Activated CD4-positive, alpha-beta T cell treated with anti-CD3 and anti-CD28 coated beads, Interleukin-2, Interleukin-4, amounts not matched to agents 100 ng/mL and 50 ng/mL, durations not matched to agents 16 hours and 8 hours (primary cell): Measurements from ENCODE around the gene ALOX12B.
A peak's percentile ranks its signal among the peaks of the same experiment; 100 is the strongest.

Experiments
- DNase-seq: peaks from one replicate; pipeline ENCODE4 v3.0.0-alpha.2; 2020; ENCODE audit warnings: low spot score

The ALOX12B gene

DNA sequence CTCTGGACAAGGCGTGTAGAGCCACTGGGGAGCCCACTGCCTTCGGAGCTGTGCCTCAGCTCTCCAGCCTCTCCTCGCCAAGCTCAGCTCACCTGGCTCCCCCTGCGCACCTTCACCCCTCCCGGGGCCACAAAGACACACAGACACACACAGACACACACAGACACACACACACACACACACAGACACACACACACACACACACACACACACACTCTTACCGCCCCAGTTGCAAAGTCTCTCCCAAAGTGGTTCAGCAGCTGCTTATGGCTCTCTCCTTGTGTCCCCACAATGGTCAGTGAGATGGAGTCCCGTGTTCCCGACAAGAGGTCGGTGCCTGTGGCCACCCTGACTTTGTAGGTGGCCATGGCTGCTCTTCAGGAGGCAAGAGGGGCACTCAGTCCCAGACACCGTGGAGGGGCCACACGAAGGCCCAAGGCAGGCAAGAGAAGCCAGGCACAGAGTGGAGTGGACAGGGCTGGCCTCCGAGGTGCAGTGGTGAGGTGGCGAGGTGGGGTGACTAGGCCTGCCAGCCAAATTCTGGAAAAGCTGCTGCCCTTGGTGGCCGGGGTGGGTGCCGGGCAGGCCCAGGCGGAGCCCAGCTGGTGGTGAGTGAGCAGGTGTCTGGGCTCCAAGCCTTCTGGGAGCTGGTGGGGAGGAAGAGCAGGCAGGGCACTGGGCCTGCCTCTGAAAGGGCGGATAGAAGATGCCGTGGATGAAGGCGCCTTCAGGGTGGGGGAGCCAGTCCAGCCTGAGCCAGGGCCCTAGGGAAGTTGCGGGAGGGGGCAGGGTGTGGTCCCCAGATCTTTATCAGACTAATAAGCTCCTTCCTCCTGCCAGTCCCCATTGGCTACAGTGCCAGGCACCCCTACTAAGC is at the start of gene ALOX12B:
Gene ALOX12B, minus strand, starts transcription at position 642 of the 877 bp plus-strand sequence. Its CDS starts 274 bp downstream, at position 368.
- no peak for DNase-seq

DNA sequence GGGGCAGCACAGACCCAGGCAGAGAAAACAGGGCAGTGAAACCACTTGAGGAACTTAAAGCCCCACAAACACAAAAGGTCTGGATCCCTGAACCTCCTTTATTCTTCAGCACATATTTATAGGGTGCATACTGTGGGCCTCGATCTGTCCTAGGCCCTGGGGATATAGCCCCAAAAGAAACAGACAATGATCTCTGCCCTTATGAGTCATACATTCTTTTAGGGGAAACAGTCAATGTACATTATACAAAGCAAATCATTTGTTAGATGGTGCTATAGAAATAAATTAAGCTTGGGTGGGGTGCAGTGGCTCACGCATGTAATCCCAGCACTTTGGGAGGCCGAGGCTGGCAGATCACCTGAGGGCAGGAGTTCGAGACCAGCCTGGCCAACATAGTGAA is 46.4 kb upstream of the ALOX12B start:
- no peak for DNase-seq

DNA sequence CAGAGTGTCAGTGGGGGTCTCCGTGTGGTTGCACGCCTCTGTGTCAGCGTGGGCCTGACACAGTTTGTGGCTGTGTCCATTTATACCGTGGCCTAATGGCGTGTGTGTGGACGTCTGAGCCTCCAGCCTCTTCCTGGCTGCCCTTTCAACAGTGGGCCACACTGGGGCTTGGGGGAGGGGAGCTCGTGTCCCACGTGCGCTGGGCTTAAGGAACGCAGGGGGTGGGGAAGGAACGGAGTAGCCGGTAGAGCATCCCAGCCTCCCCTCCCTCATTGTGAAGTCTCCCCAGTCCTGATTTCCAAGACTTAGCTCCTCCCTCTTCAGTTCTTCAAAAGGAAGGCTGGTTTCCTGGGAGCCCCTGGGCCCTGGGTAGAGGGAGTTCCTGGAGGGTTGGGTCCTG is 45.9 kb upstream of the ALOX12B start:
- DNase-seq: no peak

DNA sequence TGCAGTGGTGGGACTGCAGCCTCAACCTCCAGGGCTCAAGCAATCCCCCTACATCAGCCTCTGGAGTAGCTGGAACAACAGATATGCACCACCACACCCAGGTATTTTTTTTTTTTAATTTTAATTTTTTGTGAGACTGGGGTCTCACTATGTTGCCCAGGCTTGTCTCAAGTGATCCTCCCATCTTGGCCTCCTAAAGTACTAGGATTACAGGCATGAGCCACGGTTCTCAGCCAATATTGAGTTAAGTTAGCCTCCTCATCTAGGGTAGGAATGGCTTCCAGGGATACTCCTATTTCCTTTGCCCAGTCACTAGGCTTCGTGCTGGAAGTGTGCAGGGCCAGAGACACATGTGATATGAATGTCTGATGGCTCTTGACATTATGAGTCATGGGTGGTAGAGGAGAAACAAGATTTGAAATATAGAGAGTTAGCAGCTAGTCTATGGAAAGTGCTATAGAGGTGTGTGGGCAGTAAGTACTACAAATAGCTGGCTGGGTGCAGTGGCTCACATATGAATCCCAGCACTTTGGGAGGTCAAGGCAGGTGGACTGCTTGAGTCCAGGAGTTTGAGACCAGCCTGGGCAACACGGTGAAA is 44.4 kb upstream of the ALOX12B start:
- DNase-seq: no peak

DNA sequence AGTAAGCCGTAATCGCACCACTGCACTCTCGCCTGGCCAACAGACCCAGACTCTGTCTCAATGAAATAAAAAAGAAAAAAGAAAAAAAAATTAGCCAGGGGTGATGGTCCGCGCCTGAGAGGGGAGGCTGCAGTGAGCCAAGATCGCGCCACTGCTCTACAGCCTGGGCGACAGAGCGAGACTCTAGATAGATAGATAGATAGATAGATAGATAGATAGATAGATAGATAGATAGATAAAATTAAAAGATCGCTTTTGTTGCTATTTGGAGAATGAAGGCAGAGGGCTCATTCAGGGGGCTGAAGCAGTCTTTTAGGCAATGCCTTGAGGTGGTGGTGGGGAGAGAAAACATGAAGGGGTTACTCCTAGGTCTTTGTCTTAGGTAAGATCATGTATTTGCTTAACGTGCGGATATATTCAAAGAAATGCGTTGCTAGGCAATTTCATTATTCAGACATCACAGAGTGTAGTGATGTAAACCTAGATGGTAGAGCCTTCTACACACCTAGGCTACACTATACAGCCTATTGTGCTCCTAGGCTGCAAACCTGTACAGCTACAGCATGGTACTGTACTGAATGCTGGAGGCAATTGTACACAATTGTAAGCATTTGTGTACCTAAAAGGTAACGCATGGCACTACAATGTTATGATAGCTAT is 40.7 kb upstream of the ALOX12B start:
- DNase-seq: no peak

DNA sequence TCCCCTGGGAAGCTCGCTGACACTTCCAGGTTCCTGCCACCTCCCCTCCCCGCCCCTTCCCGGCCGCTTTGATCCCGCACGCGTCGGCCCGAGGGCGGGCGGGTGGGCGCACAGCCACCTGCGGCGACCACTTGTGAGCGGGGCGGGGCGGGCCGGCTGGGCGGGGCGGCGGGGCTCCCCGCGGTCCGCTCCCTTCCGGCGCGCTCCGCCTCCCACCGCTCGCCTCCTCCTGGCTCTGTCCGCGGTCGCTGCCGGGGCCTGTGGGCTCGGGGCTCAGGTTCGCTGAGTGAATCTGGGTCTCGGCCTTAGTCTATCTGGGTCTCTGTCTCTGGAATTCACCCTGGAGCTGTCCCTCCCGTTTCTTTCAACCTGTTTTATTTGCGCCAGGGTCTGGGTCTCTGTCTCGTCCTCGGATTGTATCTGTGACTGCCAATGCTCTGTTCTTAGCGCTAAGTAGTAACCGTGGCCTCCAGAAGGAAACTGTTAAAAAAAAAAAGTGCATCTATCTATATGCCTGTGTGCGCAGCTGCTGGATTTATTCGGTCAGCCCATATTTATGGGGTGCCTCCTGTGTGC is 39.1 kb upstream of the ALOX12B start:
- no peak for DNase-seq

DNA sequence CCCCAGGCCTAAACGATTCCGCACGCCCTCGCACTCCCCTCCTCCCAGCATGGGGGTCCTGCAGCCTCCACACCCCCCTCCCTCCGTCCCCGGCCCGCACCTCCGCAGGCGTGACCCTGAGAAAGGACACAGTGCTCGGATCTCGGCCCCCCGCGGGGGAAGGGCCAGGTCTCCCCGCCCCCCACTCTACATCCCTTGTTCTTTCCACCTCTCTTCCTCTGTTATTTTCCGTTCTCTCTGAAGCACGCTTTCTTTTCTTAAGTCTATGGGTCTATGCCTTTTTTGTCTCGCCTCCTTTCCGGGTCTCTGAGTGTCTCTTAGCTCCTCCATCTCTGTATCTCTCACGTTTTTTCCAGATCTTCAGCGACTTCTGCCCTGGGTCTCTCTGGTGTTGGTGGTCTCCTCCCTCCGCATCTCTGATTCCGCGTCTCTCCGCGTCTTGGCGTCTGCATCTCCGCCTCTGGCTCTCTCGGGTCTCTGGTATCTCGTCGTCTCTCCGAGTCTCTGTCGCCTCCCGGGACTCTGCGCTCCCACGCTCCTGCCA is 38.5 kb upstream of the ALOX12B start:
- no peak for DNase-seq

DNA sequence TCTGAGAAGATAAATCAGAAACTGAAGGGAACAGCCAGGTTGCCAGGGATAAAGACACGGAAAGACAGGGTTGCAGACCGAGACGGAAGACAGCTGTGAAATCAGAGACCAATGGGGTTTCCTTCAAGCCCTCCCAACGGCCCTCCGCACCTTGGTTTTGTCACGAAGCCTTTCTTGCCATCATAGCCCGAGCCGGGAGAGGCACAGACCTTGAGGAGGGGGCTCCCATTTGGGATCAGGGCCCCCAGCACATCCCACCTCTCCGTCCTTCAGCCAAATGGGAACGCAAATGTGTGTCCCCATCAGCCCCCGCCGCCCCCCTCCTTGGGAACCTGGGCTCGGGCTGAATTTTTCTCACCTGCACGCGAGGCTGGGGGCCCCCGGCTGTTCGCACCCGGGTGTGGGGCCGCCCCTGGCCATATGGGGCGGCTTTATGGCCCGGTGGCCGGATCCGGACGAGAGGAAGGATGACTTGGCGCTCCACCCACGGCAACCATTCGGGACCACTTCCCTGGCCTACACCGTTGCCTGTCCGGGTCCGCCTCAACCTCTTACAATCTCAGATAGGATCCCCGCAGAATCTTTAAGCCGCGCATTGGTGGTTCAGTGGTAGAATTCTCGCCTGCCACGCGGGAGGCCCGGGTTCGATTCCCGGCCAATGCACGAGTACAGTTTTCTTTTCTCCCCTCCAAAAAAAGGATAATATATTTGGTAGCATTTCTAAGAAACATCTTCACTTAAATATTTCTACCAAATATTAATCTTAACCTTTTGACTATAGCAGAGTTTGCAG is 37.8 kb upstream of the ALOX12B start:
- DNase-seq: peak; percentile 91

DNA sequence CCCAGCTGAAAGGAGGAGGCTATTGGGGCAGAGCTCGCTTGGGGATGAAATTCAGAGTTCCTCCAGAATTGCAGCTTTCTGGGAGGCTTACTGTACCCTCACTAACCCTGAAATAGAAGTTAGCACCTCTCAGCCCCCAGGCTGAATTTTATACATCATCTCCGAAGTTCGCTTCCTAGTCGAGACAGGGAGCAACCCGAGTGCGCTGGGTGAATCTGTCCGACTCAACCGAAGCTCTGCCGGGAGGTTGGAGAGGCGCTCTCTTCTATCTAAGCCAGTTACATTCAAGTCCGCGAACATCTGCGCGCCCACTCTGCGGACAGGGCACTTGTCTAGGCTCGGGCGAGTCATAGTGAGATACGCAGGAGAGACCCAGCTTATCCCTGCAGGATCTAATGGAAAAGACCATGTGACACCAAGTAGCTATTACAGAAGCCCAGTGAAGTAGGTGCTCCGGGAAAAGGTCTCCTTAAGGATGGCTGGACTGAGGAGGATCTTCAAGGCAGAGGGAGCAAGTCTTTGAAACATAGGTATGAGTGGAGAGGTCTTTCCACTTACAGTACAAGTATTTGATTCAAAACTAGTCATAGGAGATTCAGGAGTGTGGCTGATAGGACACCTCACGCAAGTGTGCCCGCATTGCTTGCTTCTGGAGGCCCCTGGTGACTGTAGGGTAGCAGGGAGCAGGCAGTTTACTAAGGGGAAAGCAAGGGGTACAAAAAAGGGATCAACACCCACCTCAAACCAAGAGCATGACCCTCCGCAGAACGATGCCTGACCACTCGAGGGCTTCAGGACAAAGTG is 37.0 kb upstream of the ALOX12B start:
- DNase-seq: no peak

DNA sequence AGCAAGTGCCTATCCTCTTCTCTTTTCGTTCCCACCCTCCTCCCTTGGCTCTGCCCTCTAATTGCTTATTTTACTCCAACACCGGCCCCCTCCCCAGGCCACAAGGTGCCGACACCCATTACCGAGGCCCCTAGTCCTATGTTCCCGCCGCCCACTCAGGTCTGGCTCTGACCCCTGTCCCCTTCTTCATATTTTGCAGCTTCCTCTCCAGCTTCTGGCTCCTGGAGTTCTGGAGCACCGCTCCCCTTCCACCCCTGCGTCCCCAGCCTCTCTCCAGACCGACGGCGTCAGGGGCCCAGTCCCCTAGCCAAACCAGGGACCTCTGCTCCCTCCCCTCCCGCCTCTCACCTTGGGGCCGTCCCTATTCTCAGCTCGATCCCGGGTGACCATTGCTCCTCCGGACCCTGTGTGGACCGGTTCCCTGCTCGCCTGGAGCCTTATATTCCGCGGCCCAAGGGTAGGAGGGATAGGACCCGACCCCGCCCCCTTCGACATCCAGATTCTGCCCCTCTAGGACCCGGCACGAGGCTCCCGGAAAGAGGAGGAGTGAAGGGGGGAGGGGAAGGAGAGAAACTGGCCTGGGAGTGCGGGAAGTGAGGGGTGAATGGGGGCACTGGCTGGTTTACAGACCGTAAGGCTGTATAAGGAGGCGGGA is 36.3 kb upstream of the ALOX12B start, which contains the start of gene HES7:
Gene HES7, minus strand, starts transcription at position 412 of the 655 bp plus-strand sequence. Its CDS starts 22 bp downstream, at position 390.
- DNase-seq: no peak

DNA sequence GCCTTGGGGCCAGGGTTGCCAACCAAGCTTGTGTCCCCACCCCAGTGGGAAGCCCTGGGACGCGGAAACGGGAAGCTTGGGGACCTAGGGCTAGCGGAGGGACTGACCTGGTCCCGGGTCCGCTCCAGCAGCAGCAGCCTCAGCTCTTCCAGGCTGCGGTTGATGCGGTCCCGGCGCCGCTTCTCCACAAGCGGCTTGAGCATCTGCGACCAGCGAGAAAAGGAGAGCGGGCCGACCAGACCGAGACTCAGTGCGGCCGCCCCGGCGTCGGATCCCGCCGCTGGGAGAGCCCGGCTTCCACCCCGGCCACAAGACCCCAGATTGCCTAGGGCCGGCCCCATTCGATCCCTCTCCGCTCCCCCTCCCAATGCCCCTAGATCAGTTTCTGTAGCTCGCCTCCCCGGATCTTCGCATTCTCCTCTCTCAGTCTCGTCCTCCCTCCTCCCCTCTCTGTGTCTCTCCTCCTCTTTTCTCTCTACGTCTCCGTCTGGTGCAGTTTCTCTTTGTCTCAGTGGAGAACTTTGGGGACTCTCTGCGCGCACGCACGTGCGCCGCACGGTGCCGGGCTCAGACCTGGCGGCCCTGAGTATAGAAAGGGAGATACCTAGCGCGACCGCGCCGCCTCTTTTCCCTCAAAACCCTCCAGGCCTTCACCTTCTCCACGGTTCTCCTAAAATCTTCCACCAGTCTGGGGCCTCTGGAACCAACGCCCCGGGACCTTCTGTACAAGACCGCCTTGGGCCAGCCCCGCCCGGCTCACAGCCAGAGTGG is 35.6 kb upstream of the ALOX12B start:
- peak; percentile 68 for DNase-seq

DNA sequence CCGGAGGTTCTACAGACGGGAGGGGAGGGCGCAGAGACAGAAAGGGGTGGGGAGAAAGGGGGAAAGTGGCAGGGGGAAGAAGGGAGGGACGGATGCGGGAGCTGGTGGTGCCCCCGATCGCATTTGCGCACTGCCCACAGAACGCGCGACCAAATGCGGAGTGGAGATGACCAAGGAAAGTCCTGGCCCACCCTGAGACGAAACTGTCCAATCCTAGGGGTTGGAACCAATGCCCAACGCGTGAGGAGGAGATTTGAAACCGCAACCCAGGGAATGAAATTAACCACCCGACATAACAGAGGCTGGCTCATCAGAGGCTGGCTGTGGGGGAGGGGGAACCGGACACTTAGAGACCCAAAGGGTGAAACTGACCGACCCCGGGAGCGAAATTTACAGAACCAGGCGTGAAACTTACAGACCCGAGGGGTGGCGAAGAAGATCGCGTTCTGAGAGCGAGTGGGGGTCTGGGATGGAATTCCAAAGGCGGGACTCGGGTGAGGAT is 35.0 kb upstream of the ALOX12B start:
- no peak for DNase-seq

DNA sequence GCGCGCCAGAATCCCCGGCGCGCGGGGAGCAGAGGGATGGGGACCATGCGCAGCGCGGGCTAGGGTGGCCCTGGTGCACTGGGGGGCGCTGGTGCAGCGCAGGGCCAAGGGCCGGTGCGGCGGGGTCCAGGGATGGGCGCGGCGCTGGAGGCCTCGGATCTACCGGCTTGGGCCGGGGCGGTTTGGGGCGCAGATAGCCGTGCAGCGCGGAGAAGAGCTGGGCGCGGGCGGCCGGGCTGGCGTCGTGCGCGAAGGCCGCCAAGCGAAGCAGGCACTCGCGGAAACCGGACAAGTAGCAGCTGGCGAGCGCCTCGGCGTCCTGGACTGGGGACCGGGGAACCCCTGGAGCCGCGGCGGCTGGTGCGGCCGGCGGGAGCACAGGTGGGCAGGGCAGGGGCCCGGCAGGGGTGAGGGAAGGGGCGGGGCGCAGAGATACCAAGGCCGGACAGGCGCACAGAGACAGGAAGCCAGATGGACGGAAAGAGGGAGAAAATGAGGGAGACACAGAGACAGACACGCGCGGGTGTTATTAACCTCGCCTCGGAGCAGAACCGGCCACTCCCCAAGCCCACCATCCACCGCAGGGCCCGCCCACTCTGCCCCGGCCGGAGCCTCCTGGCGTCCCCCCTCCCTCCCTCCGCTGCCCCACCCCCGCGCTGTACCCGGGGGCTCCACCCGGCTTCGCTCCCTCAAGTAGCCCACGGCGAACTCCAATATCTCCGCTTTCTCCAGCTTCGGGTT is 34.3 kb upstream of the ALOX12B start:
- DNase-seq: peak; percentile 55

DNA sequence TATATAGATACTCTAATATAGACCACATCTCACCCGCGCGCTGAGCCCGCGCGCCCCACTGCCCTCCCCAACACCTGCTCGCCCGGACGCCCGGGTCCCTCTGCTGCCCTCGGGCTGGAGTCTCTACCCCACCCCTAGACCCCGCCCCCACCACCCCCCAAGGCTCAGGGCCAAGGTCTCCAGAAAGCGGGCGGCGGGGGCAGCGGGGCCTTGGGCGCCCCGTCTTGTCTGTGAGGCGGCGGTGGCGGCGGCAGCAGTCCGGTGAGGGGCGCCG is 33.8 kb upstream of the ALOX12B start:
- no peak for DNase-seq

DNA sequence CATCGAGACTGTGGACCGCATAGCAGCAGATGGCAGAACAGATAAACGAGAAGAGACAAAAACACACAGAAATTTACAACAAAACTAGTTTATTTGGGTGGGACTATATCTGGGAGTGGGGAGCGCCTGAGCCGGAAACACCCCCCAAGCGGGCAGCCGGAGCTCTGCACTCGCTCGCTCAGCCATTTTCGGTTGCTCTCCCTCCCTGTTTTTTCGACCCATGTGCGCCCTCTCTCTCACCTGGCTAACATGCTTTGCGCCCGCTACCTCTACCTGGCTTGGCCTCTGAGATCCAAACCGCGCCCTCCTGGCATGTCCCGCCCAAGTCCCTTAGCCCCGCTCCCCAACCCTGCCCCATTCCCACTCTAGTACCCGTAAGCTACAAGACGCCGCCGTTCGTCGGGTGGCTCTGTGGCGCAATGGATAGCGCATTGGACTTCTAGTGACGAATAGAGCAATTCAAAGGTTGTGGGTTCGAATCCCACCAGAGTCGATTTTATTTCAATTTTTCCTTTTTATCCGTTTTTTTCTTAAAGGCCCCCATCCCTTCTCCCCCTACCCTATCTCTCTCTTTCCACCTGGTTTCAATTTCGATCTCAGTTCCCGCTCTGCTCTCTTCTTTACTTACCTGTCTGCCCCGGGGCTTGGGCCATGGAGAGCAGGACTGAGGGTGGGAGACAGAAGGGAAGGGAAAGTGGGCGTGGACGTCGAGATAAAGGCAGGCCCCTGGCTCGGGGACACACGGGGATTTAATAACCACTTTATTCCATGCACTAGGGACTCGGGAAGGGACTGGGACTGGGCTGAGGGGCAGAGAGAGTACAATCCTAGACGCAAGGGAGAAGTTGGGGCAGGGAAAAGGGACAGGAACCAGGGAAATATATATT is 33.2 kb upstream of the ALOX12B start:
- DNase-seq: peak; percentile 88

DNA sequence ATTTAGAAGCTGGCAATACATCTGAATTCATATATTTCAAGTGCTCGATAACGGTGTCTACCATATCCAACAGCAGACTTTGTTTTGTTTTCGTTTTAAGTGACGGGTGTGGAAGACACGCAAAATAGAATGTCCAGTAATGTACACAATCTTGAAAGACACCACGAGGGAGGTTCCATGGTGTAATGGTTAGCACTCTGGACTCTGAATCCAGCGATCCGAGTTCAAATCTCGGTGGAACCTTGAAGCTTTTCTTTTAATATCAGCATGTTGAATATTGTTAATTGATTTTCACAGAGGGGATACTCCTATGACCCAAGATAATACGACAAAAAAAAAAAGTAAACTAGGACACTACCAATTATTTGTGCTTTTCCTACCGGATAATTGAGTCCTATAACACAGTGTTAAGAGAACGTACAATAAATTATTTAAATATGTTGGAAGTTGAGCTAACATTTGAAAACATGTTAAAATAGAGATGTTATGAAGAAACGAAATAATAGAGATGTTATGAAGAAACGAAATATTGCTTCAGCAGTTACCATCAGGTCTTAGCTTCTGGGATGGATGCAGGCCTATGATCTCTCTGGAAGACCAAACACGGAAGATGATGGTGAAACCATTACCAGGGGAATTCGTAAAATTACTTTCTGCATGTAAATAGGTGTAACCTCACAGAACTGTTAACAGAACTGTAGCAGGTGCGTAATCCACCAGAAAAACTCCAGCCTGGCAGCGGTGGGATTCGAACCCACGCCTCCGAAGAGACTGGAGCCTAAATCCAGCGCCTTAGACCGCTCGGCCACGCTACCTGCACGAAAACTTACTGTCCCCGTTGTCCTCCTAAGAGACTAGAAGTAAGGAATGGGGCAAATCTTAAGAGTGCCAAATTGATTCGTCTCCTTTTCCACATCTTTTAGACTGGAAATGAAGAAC is 32.3 kb upstream of the ALOX12B start:
- DNase-seq: peak; percentile 93
